HG03432 (cell line): ENCODE data around the gene GEMIN5.
"Not testable (repeated sequence)": the region's sequence is repeated elsewhere in the genome, so short reads cannot be mapped to it uniquely, and the experiment has no call there.

Source experiments
- ATAC-seq: cut with Tn5 transposase; IDR thresholded peaks from one replicate; pipeline ENCODE4 v1.9.1; 2021; ENCODE audit warnings: mild to moderate bottlenecking, moderate library complexity; ENCODE audit not compliant: unreplicated experiment

Gene GEMIN5

DNA sequence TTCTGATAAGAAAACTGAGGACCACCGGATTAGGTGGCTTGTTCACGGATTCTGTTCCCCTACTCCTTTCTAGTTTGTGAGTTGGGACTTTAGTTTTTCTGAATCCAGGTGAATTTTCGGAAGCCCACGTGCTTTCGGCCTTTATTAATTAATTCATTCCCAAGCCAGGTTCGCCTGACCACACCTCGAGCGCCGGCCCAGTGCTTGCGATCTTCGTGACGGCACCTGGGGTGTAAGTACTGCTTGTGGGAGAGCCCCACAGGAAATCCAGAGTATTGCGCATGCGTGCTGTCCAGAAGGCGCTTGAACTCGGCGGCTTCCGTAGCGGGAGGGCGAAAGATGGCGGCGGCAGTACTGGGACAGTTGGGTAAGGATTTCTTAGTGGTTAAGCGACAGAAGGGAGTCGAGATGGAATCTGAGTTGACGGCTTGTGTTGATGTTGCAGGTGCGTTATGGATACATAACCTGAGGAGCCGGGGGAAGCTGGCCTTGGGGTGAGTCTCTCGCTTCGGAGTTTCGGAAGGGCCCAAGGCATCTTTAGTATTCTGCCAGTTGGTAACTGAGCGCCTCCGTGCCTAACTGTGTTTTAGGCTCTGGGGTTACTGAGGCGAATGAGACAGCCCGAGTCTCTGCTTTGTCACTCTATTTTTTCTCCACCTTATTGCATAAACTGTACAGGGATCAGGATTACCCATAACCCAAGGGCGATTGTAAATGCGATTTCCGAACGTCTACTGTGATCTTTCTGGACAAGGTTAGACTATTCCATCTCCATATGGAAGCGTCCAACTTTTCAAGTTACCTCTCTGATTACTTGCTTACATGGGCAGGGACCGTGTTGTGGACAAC is 3.0 kb upstream of the GEMIN5 start, which contains the start of gene MRPL22:
MRPL22 (plus strand) TSS at position 302 of the 849 bp plus-strand sequence; CDS start at position 340, 38 bp downstream.
- ATAC-seq = peak; percentile 63

DNA sequence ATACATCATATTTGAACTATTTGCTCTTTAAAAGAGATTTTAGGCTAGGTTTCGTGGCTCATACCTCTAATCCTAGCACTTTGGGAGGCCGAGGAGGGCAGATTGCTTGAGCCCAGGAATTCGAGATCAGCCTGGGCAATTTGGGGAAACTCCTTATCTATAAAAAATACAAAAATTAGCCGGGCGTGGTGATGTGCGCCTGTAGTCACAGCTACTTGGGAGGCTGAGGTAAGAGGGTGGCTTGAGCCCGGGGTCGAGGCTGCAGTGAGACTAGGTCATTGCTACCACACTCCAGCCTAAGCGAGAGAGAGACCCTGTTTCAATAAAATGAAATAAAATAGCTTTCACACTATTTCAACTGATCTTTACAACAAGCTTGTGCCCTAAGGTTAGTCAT is 2.4 kb upstream of the GEMIN5 start:
- ATAC-seq = no peak

DNA sequence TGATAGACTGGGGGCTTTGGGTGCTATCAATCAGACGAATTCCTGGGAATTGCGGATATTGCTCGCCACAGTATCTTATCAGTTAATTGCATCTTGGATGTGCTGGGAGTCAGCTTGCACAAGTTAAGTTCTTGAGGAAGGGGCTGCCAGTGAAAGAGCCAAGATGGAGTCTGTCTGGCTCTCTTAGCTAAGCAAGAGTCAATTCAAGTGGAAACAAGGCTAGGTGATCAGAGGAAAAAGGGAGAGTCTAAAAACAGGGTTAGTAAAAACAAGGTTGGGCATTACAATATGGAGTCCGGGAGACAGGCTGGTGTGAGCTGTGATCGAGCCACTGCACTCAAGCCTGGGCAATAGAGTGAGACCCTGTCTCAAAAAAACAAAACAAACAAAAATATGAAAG is 1.4 kb upstream of the GEMIN5 start:
- not testable (repeated sequence) for ATAC-seq

DNA sequence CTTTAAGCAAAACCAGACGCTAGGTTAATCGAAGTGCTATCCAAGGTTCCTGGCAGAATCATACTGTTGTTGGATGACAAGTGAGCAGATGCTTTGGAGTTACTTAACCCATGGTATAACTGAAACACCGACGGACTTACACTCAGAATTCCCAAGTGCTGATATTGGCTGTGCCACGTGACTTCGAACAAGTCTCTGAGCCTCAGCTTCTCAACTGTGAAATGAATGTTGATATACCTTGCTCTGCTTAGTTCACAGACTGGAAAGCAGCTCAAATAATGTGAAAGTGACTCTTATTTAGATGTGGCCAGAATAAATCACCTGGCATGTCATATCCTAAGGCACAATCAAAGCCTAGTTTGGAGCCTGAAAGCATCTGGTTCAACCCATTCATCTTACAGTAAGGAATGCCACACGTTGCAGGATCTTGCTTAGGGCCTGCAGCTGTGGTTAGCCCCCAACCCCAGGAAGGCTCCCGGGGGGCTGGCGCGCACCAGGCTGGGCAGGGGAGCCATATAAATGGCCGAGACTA is 759 bp downstream of the GEMIN5 start:
- no peak for ATAC-seq

DNA sequence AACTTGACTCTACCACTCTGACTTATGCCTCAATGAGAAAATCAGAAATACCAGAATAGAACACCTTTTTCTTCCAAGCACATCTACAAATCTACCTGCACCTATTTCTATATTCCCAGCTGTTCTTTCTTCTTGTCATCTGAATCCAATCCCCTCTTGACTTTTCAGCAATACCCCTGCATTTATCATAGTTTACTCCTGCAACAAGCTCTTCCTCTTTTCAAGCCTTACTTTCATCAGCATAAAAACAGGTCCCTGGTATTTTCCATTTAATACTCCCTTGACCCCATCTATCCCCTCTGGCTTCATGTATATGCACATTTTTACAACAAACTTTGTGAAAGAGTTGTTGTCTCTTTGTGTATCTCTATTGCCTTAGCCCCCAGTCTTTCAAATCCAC is 3.1 kb downstream of the GEMIN5 start:
- no peak for ATAC-seq

DNA sequence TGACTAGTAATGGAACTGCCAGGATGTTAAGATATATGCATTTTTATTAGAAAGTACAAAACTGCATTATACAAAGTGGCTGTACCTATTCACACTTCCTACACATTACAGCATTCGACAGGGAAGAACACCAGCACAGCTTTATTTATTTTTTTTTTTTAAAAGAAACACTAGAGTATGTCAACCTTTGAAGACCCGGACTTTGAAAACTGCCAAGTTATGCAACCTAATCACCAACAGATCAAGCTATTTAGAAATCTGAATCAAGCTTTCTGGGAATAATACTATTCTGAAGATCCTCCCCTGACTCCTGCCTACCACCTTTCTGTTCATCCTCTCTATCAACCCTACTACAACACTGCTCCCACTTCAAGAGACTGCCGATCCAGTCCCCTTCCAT is 4.5 kb downstream of the GEMIN5 start:
- ATAC-seq = no peak

DNA sequence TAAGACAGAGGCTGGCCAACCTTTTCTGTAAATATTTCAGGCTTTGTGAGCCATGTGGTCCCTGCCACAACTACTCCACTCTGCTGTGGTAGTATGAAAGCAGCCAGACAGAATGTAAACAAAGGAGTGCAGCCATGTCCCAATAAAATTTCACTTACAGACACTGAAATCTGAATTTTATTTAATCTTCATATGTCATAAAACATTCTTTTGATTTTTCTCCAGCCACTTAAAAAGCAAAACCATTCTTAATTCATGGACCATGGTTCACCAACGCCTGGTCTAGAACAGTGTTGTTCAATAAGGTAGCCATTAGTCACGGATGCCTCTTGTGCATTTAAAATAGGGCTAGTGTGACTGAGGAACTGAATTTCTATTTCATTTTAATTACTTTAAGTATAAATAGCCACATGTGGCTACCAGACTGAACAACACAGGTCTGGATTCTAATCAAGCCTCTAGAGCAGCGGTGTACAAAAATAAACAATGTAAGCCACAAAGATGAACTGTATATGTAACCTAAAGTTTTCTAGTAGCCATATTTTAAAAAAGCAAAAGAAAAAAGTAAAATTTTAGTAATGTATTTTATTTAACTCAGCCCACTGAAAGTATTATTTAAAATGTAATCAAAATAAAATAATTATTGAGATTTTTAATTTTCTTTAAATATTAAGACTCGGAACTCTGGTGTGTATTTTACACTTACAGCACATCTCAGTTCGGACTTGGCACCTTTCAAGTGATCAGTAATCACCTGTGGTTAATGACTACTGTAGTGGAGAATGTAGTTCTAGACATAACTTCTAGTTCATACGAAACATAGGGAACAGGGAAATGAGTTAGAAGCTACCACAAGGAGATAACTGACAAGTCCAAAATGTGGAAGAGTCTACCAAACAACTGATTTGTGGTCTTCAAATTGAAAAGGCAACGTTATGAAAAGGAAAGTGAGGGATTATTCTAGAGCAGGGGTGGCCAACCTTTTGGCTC is 14.3 kb downstream of the GEMIN5 start:
- no peak for ATAC-seq

DNA sequence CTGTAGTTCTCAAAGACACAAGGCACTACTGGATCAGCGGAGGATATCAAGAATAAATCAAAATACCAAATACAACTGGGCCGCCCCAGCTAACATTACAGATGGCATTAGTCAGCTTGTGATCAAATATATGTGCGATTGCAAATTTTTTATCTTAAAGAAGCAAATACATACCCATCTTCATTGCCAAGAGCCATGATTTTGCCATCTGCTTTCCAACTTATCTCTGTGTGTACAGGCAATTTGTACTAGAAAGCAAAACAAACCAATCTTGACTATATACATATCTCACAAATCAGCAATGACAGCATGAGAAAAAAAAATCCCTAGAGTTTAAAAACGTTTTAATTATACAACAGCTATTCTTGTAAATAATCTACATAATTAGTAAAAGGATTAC is 20.3 kb downstream of the GEMIN5 start:
- no peak for ATAC-seq

DNA sequence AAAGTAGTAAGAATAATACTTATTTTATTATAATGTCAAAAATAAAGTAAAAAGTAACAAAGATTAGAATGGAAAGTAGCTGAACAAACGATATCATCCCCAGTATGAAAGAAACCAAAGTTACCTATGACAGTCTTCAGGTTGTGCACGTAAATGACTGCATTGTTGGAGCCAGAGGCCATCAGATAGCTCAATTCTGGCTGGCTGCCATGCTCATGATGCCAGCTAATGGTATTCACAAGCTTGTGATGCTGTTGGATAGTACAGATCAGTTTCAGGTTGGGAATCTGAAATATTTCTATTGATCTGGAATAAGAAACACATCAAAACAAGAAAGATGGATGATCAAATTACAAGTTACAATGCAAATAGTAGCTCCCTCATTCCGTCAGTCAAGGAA is 21.1 kb downstream of the GEMIN5 start:
- no peak for ATAC-seq

DNA sequence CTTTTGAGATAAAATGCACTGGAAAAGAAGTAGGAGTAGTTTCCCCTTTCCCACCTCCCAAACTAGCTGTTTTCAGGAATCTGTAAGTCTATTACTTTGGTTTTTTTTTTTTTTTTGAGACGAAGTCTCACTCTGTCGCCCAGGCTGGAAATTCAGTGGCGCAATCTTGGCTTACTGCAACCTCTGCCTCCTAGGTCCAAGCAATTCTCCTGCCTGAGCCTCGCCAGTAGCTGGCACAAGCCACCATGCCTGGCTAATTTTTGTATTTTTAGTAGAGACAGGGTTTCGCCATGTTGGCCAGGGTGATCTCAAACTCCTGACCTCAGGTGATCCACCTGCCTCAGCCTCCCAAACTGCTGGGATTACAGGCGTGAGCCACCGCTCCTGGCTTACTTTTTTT is 32.4 kb downstream of the GEMIN5 start:
- ATAC-seq = not testable (repeated sequence)

DNA sequence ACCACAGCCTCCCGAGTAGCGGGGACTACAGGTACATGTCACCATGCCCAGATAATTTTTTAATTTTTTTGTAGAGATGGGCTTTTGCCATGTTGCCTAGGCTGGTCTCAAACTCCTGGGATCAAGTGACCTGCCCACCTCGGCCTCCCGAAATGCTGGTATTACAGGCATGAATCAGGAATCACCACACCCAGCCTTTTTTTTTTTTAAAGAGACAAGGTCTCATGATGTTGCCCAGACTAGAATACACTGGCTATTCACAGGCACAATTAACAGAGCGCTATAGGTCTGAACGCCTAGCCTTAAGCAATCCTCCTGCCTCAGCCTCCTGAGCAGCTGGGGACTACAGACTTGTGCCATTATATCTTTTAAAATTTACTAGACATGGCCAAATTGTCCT is 36.1 kb downstream of the GEMIN5 start:
- no peak for ATAC-seq

DNA sequence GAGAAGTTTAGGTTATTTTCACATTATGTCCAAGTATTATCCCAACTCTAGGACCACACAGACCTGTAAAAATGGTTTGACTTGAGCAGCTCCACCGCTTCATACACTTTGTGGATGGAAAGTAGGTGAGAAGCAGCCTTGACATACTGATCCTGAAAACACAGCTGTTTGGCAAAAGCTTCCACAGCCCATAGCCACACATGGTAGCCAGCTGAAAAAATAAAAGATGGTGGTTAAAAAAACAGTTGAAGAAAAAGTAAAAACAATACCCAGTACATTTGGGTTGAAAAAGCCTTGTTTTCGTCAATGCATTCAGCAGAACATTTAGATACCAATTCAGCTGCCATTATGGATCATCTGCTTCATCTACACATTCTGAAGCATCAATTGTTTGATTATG is 36.7 kb downstream of the GEMIN5 start:
- ATAC-seq = no peak

DNA sequence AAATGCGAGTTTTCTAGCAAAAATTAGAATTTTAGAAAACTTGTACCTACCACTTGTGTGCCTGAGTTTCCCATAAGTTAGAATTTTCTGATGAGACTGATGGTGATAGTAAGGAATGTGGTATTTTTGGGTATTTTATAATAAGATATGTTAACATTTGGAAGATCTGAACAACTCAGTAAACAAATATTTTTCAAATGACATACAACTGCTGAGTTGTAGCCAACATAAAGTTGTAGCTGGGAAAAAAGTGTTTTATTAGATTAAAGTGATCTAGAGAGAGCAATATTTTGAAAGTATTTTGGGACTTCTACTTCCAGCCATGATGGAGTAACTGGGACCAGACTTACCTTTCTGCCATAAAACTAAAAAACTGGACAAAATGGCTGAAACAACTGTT is 37.9 kb downstream of the GEMIN5 start:
- ATAC-seq = no peak

DNA sequence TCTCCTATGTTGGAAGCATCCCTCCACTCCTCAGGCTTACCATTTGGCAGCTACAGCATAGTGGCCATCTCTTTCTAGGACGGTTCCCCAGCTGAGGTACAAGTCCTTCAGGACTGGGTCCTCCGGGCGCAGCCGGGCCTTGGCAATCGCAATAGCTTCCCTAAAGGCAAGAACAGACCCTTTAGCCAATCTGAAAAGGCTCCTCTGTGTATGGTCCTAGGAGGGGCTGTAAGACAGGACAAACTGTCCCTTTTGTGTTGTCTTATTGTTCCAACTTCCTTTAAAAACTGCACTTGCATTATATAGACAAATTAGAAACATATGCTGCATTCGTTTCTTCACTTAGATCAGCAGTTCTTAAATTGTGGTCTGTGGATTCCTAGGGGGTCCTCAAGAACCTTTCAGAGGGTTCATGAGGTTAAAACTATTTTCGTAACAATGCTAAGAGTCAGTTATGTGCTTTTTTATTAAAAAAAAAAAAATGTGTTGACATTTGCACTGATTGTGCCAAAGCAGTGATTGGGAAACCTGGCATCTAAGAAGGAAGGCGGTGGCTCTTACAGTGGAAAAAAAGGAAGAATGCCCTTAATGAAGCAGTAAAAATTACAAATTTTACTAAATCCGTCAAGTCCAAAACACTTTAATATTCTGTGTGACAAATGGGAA is 38.7 kb downstream of the GEMIN5 start:
- no peak for ATAC-seq

DNA sequence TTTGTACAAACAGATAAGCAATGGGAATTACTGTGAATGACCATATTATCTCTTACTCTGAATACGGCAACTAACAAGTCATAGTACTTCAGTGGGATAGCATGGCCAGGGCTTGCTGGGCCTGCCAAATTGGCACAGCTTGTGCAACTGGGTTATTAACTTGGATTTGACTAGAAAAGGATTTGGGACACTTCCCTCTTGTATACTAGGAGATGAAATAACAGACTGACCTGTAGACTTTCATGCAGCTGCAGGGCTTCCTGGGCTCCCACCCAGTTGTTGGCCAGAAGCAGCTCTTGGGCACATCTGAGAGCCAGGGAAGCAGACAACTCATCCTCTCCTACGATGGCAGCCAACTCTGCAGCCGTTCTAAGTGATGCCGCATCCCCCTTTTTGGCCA is 39.8 kb downstream of the GEMIN5 start:
- no peak for ATAC-seq

DNA sequence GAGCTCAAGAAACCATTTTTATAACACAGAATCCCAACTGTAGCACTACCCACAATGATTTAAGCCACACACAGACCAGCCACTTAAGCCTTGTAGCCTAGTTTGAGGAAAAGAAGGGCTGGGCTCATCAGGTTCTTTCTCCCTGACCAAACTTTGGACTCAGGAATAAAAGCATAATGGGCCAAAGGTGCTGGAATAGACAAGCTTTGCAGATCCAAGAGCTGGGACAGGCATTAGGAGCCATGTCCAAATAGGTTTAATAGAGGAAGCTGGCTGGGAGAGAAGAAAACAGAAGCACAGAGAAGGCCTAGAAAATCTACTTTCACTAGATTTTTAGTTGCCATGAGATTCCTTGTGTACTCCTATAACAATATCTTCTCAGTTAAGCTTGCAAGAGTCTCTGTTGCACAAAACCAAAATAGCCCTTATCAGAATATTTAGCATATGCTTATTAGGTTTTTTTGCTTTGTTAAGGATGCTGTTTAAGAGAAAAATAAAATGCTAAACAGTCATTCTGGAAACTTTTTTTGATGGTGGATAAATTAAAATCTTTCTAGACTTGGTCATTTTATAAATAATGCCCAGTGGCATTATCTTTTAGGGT is 41.3 kb downstream of the GEMIN5 start:
- ATAC-seq = no peak

DNA sequence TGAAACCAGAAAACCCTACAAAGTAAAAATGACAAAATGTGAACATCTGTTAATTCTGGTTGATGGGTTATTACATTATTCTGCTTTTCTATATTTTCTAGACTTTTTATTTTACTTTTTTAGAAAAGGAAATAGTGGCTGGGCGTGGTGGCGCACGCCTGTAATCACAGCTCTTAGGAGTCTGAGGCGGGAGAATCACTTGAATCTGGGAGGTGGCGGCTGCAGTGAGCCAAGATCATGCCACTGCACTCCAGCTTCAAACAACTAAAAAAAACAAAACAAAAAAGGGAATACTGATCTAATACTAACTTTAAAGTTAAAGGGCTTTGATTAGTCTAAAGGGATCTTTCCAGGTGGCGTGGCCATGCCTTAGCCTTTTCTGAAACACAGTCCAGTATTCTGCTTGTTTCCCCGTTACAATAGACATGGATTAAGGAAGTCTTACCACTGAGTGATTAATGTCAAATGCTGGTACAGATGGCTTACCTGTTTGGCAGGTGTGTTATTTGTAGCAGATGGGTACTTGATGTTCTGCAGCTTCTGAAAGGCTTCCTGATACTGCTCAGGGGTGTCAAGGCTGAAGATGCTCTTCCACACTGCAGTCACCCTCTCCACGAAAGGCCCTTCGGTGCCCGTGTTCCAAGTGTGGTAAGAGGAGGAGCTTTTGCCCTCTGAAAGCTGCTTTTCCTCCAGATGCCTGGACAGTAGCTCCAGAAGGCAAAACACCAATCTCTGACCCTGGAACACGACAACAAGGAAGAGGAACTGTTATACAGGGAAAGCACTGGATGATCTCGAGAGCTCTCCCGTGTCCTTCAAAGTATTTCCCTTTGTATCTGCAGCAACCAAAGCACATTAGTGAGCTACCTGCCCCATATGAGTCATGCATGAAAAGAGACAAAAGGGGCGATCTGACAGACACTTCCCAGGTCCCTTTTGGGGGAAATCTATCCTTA is 42.1 kb downstream of the GEMIN5 start:
- no peak for ATAC-seq

DNA sequence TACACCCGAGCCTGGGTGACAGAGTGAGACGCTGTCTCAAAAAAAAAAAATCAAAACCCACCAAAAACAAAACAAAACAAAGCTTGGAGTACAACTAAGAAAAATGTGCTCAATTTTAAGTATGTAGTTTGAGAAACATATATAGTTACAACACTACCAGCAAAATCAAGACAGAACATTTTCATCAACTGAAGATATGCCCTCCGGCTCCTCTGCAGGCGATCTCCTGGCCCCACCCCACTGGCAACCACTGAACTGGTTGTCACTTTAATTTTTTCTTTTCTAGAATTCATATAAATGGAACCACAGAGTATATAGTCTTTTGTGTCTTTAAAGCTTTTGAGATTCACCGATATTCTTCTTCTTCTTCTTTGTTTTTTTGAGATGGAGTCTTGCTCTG is 44.6 kb downstream of the GEMIN5 start:
- no peak for ATAC-seq

DNA sequence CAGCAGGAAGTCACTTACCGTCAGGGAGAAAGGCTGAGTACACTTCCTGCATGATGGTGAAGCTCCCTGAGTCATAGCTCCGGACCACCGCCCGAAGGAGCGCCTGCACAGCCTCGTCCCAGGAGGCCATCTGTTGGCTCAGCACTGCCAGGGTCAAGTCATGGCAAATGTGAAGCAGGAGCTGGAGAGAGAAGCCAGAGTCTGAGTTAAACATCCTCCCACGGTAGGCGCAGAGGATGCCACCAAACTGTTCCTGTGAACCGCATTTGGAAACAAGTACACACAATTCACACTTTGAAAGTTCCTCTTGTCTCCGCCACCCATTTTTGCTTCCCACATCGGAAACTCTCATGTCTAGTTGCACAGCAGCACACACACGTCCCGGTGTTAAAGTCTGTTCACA is 45.6 kb downstream of the GEMIN5 start:
- no peak for ATAC-seq
